HEK293 (cell line): ENCODE results near the gene LRBA.

Experiments
- BCL11A ChIP-seq: fragments of 450-650 bp; formaldehyde crosslinking; IDR thresholded peaks from 2 replicates; pipeline ENCODE4 v1.5.1; 2016; ENCODE audit warnings: low read depth, missing biosample characterization, missing genetic modification characterization
- MYNN ChIP-seq: fragments of 450-650 bp; formaldehyde crosslinking; IDR thresholded peaks from 2 replicates; pipeline ENCODE4 v1.5.1; 2016; ENCODE audit warnings: missing biosample characterization, missing genetic modification characterization, borderline replicate concordance
- ZNF366 ChIP-seq: fragments of 450-650 bp; formaldehyde crosslinking; conservative IDR thresholded peaks from 2 replicates; pipeline ENCODE4 v1.5.1; 2016; ENCODE audit warnings: missing biosample characterization, missing genetic modification characterization
- ZNF529 ChIP-seq: fragments of 450-650 bp; formaldehyde crosslinking; IDR thresholded peaks from 2 replicates; pipeline ENCODE4 v1.5.1; 2017; ENCODE audit warnings: missing genetic modification characterization, missing biosample characterization; ENCODE audit not compliant: insufficient replicate concordance
- TF ChIP-seq, protein P1 (sequence below): fragments of 450-650 bp; formaldehyde crosslinking; IDR thresholded peaks from 2 replicates; pipeline ENCODE4 v1.5.1; 2016; ENCODE audit warnings: missing biosample characterization, missing genetic modification characterization
- TF ChIP-seq, protein P2 (sequence below): fragments of 450-650 bp; formaldehyde crosslinking; IDR thresholded peaks from 2 replicates; pipeline ENCODE4 v1.5.0; 2017; ENCODE audit warnings: missing biosample characterization, missing genetic modification characterization, borderline replicate concordance

DNA sequence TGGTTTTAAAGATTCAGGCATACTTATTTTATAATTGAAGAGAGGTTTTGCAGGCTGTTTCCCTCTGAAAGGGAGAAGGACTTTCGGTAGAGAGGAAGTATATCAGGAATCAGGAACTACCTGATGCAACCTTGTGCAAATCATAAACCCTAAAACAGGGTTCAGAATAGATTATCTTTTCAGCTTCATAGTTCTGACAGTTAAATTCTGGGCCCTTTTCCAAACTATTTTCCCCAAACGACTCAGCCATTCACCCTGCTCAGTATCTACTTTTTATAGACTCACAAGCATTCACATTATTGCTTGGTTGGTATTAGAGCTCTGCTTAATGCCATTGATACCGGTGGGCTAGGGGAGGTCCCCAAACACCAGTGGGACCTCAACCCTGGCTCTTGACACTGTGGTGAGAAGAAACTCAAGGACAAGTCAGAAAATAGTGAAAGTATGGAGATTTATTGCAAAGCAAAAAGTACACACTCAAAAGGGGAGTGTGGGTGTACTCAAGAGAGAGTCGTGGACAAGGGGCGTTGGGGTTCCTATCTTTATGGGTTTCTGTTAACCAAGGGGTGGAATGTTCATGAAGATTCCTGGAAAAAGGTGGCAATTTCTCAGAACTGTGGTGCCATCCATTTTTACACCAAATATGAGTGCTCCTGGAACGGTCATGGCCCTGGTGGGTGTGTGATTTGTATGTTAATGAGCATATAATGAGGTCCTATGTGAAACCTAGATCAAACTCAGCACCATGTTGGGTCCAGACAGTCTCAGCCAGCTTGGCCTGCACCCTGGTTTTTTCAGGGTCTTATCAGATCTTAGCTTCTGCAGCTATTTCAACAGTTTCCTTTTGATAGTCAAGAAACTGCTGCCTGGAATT lies 698.5 kb downstream of the LRBA start:
- TF ChIP-seq ZNF366 (tag by site-specific recombination) (no peak), MYNN (no peak), ZNF529 (tag by site-specific recombination) (no peak), BCL11A (tag by site-specific recombination) (no peak)
- TF ChIP-seq, protein P1, sequence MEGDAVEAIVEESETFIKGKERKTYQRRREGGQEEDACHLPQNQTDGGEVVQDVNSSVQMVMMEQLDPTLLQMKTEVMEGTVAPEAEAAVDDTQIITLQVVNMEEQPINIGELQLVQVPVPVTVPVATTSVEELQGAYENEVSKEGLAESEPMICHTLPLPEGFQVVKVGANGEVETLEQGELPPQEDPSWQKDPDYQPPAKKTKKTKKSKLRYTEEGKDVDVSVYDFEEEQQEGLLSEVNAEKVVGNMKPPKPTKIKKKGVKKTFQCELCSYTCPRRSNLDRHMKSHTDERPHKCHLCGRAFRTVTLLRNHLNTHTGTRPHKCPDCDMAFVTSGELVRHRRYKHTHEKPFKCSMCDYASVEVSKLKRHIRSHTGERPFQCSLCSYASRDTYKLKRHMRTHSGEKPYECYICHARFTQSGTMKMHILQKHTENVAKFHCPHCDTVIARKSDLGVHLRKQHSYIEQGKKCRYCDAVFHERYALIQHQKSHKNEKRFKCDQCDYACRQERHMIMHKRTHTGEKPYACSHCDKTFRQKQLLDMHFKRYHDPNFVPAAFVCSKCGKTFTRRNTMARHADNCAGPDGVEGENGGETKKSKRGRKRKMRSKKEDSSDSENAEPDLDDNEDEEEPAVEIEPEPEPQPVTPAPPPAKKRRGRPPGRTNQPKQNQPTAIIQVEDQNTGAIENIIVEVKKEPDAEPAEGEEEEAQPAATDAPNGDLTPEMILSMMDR (tag by site-specific recombination): no peak
- TF ChIP-seq, protein P2, sequence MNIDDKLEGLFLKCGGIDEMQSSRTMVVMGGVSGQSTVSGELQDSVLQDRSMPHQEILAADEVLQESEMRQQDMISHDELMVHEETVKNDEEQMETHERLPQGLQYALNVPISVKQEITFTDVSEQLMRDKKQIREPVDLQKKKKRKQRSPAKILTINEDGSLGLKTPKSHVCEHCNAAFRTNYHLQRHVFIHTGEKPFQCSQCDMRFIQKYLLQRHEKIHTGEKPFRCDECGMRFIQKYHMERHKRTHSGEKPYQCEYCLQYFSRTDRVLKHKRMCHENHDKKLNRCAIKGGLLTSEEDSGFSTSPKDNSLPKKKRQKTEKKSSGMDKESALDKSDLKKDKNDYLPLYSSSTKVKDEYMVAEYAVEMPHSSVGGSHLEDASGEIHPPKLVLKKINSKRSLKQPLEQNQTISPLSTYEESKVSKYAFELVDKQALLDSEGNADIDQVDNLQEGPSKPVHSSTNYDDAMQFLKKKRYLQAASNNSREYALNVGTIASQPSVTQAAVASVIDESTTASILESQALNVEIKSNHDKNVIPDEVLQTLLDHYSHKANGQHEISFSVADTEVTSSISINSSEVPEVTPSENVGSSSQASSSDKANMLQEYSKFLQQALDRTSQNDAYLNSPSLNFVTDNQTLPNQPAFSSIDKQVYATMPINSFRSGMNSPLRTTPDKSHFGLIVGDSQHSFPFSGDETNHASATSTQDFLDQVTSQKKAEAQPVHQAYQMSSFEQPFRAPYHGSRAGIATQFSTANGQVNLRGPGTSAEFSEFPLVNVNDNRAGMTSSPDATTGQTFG (tag by site-specific recombination): no peak
